ENCODE data around the gene FIBCD1.

DNA sequence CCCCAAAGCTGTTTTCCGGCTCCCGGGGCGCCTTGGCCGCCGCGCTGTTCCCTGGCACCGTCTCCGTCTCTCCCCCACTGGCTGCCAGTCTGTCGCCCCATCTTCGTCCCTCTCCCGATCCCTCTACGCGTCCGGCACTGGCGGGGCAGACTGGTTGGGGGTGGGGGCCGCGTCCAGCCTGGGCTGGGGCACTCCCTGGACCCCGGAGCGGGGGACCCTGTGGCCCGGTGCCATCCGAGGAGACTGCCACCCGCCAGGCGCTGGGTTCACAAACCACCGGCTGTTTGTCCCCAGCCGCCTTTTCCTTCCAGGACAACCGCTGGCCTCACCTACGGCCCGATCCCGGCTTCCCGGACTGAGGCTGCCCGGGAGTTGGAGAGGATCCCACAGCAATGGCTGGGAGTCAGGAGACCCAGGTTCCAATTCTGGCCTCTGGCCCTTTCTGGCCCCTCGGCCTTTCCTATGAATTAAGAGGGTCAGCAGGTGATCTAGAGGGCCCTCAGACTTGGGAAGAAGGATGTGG, 1.0 kb upstream of the FIBCD1 start:
- TF ChIP-seq, protein P1, sequence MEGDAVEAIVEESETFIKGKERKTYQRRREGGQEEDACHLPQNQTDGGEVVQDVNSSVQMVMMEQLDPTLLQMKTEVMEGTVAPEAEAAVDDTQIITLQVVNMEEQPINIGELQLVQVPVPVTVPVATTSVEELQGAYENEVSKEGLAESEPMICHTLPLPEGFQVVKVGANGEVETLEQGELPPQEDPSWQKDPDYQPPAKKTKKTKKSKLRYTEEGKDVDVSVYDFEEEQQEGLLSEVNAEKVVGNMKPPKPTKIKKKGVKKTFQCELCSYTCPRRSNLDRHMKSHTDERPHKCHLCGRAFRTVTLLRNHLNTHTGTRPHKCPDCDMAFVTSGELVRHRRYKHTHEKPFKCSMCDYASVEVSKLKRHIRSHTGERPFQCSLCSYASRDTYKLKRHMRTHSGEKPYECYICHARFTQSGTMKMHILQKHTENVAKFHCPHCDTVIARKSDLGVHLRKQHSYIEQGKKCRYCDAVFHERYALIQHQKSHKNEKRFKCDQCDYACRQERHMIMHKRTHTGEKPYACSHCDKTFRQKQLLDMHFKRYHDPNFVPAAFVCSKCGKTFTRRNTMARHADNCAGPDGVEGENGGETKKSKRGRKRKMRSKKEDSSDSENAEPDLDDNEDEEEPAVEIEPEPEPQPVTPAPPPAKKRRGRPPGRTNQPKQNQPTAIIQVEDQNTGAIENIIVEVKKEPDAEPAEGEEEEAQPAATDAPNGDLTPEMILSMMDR (conservative IDR thresholded peaks at IDR 0.05) = no peak
- TF ChIP-seq ZFX (IDR thresholded peaks at IDR 0.05) = no peak

Measured in C4-2B (cell line).